H1 (cell line): ENCODE results near the gene DDR1. TPM values are rescaled to one million over a fixed set of nuclear protein-coding genes. Genes with fewer than 3 reads are reported as not detected.

ENCODE experiments used
- ATF2 ChIP-seq: IDR thresholded peaks from 2 replicates; pipeline ENCODE4 v1.6.1; 2012; ENCODE audit warnings: low read length, inconsistent platforms
- CBX5 ChIP-seq: fragments of 300-800, 300-1000 bp; sonication (generic); IDR thresholded peaks from 2 replicates; pipeline ENCODE4 v1.7.1; 2016; ENCODE audit warnings: antibody characterized with exemption, low read length, low read depth
- KDM5A ChIP-seq: fragments of 200-600 bp; IDR thresholded peaks from 2 replicates; pipeline ENCODE4 v1.7.1; 2012; ENCODE audit warnings: mild to moderate bottlenecking, low read length, inconsistent platforms, mixed read lengths
- SP1 ChIP-seq: IDR thresholded peaks from 2 replicates; pipeline ENCODE4 v1.6.1; 2011; ENCODE audit warnings: low read depth, low read length
- SP2 ChIP-seq: IDR thresholded peaks from 2 replicates; pipeline ENCODE4 v1.6.1; 2012; ENCODE audit warnings: mild to moderate bottlenecking, low read length, inconsistent platforms
- polyA plus RNA-seq, 7 experiments: library from polyadenylated mRNA; depleted of rRNA in 3 of 7; stranded (reverse) in 5 of 7; unstranded in 2 of 7; fragments of >200 nt in 5 of 7; fragments of 200-250 nt in 2 of 7; gene quantifications; 1 replicate in 5 of 7; 2 replicates in 1 of 7; 4 replicates in 1 of 7; pipeline versions ENCODE4 v1.2.1 to v1.2.3, GENCODE V29; 2011 to 2013; ENCODE audit warnings: missing spikeins in 2 of 7, mixed read lengths in 2 of 7
- total RNA-seq: library from RNA; stranded (reverse); fragmentation: NEBNext Ultra II Directional; extraction: Animal tissue kit (Norgen Biotek cat#: 25700); gene quantifications from 2 replicates; pipeline ENCODE4 v1.2.1, GENCODE V29; 2021

DDR1 gene
- total and polyA plus RNA-seq, 2 of the 8 experiments (the other 6 are each of a cell fraction or from before 2014, with no cell fraction given), result 99.4 to 181 TPM

GRCh38 chr6:30882759-30883684, 1.3 kb upstream of the DDR1 start (continued):
- TF ChIP-seq SP2, result no peak
- TF ChIP-seq KDM5A, result no peak
- peak; percentile 30; the same call in 1 of the 2 replicates for TF ChIP-seq ATF2
- TF ChIP-seq CBX5, result no peak
- 0 out of 2 replicates have a peak, but pooled peaks have one; percentile 24 for TF ChIP-seq SP1
